SU-DHL-6 (cell line): ENCODE data around the gene ARHGAP6.

Source experiments
- H2AFZ ChIP-seq: fragments of 200-600 bp; sonication (generic); 2 replicates; pipeline ENCODE4 v1.6.1; 2014; ENCODE audit warnings: low read depth, mild to moderate bottlenecking, moderate library complexity, mixed read lengths, antibody characterized with exemption, low read length; ENCODE audit not compliant: severe bottlenecking
- H3F3A ChIP-seq: fragments of 200-600 bp; shearing (Covaris generic); 2 replicates; pipeline ENCODE4 v1.6.0; 2016; ENCODE audit warnings: antibody characterized with exemption, mild to moderate bottlenecking; ENCODE audit not compliant: insufficient read depth
- H3K27ac ChIP-seq: fragments of 200-600 bp; sonication (generic); 2 replicates; pipeline ENCODE4 v1.5.1; 2016; ENCODE audit warnings: low read depth, mild to moderate bottlenecking, low read length, moderate library complexity, mixed read lengths
- H3K27me3 ChIP-seq: fragments of 200-600 bp; sonication (generic), shearing (Covaris generic); 2 replicates; pipeline ENCODE4 v1.6.0; 2014; ENCODE audit warnings: mild to moderate bottlenecking, low read length
- H3K36me3 ChIP-seq: fragments of 200-600 bp; sonication (generic); 2 replicates; pipeline ENCODE4 v1.6.1; 2014; ENCODE audit warnings: mild to moderate bottlenecking, low read length, mixed read lengths
- H3K4me2 ChIP-seq: fragments of 300-600, 200-600 bp; shearing (Covaris generic), sonication (generic); 2 replicates; pipeline ENCODE4 v1.6.0; 2014; ENCODE audit warnings: low read length, low read depth, mild to moderate bottlenecking; ENCODE audit not compliant: poor library complexity, severe bottlenecking
- H3K4me3 ChIP-seq: fragments of 200-600 bp; sonication (generic); 2 replicates; pipeline ENCODE4 v1.5.1; 2014; ENCODE audit warnings: antibody characterized with exemption, low read length, mild to moderate bottlenecking, mixed read lengths; ENCODE audit not compliant: insufficient read depth, poor library complexity, severe bottlenecking
- H3K79me2 ChIP-seq: fragments of 200-600 bp; sonication (generic); 2 replicates; pipeline ENCODE4 v1.6.1; 2014; ENCODE audit warnings: mild to moderate bottlenecking, low read length, moderate library complexity; ENCODE audit not compliant: insufficient read depth
- H3K9ac ChIP-seq: fragments of 200-600 bp; sonication (generic); 2 replicates; pipeline ENCODE4 v1.7.0; 2014; ENCODE audit warnings: mild to moderate bottlenecking, low read length
- H3K9me2 ChIP-seq: fragments of 200-600 bp; sonication (generic); replicated peaks from 2 replicates; pipeline ENCODE4 v1.6.1; 2014; ENCODE audit warnings: low read length; ENCODE audit not compliant: insufficient read depth
- H3K9me3 ChIP-seq: fragments of 200-600 bp; sonication (generic); 2 replicates; pipeline ENCODE4 v1.6.1; 2014; ENCODE audit warnings: low read length, mixed read lengths; ENCODE audit not compliant: insufficient read depth
- H4K20me1 ChIP-seq: fragments of 200-600 bp; sonication (generic); 2 replicates; pipeline ENCODE4 v1.6.1; 2014; ENCODE audit warnings: low read depth, mild to moderate bottlenecking, antibody characterized with exemption, low read length, moderate library complexity, mixed read lengths
- CTCF ChIP-seq: fragments of 200-600 bp; sonication (generic); IDR thresholded peaks from one replicate; pipeline ENCODE4 v1.5.1; 2017; ENCODE audit warnings: antibody characterized with exemption, mild to moderate bottlenecking, low read length, moderate library complexity; ENCODE audit not compliant: insufficient read depth, poor library complexity, severe bottlenecking
- EZH2phosphoT487 ChIP-seq: fragments of 200-600 bp; sonication (generic), shearing (Covaris generic); conservative IDR thresholded peaks from 2 replicates; pipeline ENCODE4 v1.6.1; 2018; ENCODE audit warnings: mild to moderate bottlenecking, antibody characterized with exemption, low read length, moderate library complexity, mixed read lengths

ARHGAP6 gene

DNA sequence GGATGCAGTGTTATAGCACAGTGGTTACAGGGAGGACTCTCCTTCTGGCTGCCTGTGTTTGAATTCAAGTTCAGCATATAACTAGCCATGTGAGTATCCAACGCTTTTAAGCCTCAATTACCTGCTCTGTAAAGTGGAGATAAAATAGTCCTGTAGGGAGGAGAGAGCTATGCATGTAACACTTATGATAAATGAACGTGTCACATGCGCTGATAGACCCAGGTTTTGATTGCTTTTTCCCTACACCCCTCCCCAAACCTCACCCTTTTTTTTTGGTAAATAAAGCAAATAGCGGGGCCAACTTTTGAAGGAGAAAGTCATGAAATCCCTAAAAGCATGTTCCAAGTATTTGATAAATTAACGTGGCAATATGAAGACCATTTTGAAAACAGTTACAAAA, 392.9 kb downstream of the ARHGAP6 start:
- Histone ChIP-seq H3K36me3 (no peaks in the 10 kb centered on the region), H3K9me2 (no peaks in the 10 kb centered on the region), H4K20me1 (no peaks in the 10 kb centered on the region), H3K79me2 (no peaks in the 10 kb centered on the region), H3K4me2 (no peak overlapping the region), H3F3A (no peaks in the 10 kb centered on the region), H2AFZ (no peak overlapping the region), H3K9me3 (no peaks in the 10 kb centered on the region), H3K27me3 (no peaks in the 10 kb centered on the region), H3K4me3 (no peak overlapping the region), H3K27ac (no peak overlapping the region), H3K9ac (no peak overlapping the region)
- no peak for TF ChIP-seq CTCF
- no peak for TF ChIP-seq EZH2phosphoT487

DNA sequence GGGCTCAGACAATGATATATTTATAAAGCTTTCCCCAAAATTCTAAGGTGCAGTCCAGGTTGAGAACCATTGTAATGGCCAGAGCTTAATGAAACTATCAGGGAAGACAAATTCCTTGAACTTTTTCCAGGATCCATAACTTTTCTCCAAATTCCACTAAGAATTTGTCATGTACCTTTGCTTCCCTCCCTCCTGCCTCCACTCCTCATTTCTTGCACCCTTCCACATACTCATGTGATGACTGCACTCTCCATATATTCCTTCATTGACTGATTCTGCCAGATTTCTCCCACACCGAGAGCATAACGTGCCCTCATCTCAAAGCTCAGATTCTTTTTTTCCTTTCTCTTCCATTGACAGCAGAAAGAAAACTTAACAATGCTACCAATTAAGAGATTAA, 393.4 kb downstream of the ARHGAP6 start:
- Histone ChIP-seq H3K36me3 (no peaks in the 10 kb centered on the region), H3K4me3 (no peak overlapping the region), H3K9me3 (no peaks in the 10 kb centered on the region), H3K9me2 (no peaks in the 10 kb centered on the region), H3F3A (no peaks in the 10 kb centered on the region), H2AFZ (no peak overlapping the region), H3K4me2 (no peak overlapping the region), H4K20me1 (no peaks in the 10 kb centered on the region), H3K79me2 (no peaks in the 10 kb centered on the region), H3K27me3 (no peaks in the 10 kb centered on the region), H3K27ac (no peak overlapping the region), H3K9ac (no peak overlapping the region)
- TF ChIP-seq CTCF (no peak), EZH2phosphoT487 (no peak)

- TF ChIP-seq CTCF (no peak), EZH2phosphoT487 (no peak)
- no peaks in the 10 kb centered on the region for H3F3A ChIP-seq
- no peak overlapping the region for H3K9ac ChIP-seq
- no peak overlapping the region for H3K4me3 ChIP-seq
- no peaks in the 10 kb centered on the region for H4K20me1 ChIP-seq
- H3K36me3 ChIP-seq, result no peaks in the 10 kb centered on the region
- no peaks in the 10 kb centered on the region for H3K9me3 ChIP-seq
- no peak overlapping the region for H2AFZ ChIP-seq
- no peak overlapping the region for H3K27ac ChIP-seq
- H3K4me2 ChIP-seq, result no peak overlapping the region
- H3K27me3 ChIP-seq, result no peaks in the 10 kb centered on the region
- no peaks in the 10 kb centered on the region for H3K79me2 ChIP-seq
- no peaks in the 10 kb centered on the region for H3K9me2 ChIP-seq
These were observed 395.7 kb downstream of the ARHGAP6 start for GRCh38 chrX:11269996-11270395.

DNA sequence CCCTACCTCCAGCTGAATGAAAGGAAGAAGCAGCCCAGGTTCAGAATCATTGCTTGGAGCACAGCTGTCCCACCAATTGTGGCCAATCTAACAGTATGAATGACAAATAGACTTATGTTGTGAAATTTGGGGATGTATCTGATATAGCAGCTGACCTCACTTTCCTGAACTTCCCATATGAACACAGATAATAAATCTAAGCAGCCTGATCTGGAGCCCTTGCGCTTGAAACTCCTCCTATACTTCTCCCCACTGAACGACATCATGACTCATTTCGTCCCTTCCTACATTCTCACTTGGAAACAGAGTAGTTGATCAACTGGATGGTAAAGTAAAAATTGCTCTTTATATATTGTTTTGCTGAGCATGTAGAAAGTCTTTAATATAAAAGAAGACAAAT, 396.7 kb downstream of the ARHGAP6 start:
- H3K36me3 ChIP-seq, result no peaks in the 10 kb centered on the region
- no peaks in the 10 kb centered on the region for H3F3A ChIP-seq
- no peaks in the 10 kb centered on the region for H4K20me1 ChIP-seq
- no peak overlapping the region for H3K27ac ChIP-seq
- H3K9me3 ChIP-seq, result no peaks in the 10 kb centered on the region
- no peak overlapping the region for H3K4me3 ChIP-seq
- no peak overlapping the region for H3K9ac ChIP-seq
- H3K79me2 ChIP-seq, result no peaks in the 10 kb centered on the region
- no peak overlapping the region for H3K4me2 ChIP-seq
- H3K9me2 ChIP-seq, result no peaks in the 10 kb centered on the region
- H3K27me3 ChIP-seq, result no peaks in the 10 kb centered on the region
- H2AFZ ChIP-seq, result no peak overlapping the region
- TF ChIP-seq EZH2phosphoT487 (no peak), CTCF (no peak)
